DMS153 (cell line): ENCODE data around the gene FRMD4B.
A peak's percentile ranks its signal among the peaks of the same experiment; 100 is the strongest.

Source experiments
- DNase-seq: peaks from one replicate; lab custom pipeline; 2025; lab: John Stamatoyannopoulos, UW

The FRMD4B gene

DNA sequence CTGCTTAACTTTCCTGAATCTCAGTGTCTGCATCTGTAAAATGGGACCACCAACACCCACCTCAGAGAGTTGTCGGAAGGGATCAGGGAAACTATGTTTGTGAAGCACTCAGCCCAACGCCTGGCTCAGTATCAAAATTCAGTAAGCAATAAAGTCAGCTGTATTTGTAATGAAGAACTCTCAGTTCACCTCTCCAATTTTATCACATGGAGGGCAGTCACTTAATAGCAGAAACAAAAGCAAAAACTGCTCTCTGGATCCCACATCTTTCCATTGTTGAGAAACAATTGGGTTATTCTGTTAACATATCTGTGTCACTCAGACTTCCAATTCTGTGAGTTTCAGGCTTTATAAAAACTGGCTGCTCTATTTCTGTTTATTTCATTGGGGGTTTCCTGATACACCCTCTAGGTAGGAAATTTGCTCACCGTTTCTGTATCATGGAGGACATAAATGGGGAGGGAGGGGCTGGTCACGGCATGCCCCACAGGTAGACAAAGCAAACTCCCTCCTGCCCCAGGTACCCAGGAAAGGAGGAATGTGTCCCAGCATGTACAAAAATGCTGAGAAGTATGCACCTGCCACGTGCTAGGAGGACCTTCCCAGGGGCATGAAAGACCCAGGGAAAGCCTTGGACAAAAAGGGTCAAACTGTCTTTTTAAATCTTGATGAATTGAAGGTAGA is 182.1 kb downstream of the FRMD4B start:
- DNase-seq = no peak

GRCh38 chr3:69201658-69202057 is 184.2 kb downstream of the FRMD4B start:
- DNase-seq = peak; percentile 46

DNA sequence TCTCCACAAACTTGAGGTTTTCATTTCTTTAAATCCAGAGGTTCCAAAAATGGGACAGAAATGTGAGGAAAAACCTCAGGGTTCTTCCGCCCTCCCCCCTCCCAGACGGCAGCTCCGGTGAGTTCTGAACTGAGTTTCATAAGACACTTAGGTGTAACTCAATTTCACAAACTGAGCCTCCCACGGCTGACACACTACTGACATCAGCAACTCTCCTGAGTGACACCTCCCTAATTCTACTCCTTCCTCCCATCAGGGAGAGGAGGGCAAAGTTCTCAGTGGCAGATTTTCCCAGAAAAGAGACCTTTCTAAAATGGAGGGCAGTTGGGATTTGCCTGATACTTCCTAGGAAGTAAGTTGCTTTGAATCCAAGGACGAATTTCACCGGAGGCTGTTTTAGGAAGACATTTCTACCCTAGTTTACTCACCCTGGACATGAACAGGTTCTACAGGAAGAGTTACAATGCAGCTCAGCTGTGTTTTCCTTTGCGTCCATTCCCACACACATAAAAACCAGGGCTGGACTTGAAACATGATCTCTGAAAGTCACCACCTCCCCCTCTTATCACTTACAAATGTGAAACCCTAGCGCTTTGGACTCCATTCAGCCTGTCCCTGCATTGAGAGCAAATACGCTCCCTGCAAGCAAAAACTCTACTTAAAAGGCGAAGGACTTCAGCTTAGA is 185.4 kb downstream of the FRMD4B start:
- DNase-seq = peak; percentile 39

DNA sequence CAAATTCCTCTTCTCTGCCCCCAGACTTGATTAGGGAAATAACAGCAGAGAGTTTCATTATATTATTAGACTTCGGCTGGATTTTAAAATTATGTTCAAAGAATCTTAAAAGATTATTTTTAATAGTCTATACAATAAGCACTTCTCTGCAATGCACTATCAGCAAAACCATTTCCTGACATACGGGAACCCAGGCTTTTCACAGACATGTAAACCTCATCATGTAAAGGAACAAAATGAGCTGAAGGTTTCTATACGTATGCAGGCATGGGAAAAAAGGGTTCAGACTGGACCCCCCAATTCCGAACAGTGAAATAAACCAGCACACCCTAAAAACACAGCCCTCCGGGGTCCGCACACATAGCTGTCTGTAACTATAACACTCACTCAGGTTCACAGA is 185.9 kb downstream of the FRMD4B start:
- DNase-seq = no peak

DNA sequence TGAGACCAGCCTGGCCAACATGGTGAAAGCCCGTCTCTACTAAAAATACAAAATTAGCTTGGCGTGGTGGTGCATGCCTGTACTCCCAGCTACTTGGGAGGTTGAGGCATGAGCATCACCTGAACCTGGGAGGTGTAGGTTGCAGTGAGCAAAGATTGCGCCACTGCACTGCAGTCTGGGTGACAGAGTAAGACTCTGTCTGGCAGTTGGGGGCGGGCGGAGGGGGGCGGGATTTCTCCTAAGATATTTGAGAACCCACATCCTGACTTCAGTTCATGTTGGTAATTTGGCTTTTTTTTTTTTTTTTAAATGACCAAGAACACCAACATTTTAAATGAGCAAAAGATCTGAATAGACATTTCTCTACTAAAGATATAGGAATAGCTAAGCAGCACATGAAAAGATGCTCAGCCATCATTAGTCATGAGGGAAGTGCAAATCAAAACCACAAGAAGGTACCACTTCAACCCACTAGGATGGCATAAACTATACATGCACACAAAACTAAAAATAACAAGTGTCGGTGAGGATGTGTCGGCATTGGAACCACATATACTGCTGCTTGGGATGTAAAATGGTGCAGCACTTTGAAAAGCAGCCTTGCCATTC is 187.9 kb downstream of the FRMD4B start:
- no peak for DNase-seq

DNA sequence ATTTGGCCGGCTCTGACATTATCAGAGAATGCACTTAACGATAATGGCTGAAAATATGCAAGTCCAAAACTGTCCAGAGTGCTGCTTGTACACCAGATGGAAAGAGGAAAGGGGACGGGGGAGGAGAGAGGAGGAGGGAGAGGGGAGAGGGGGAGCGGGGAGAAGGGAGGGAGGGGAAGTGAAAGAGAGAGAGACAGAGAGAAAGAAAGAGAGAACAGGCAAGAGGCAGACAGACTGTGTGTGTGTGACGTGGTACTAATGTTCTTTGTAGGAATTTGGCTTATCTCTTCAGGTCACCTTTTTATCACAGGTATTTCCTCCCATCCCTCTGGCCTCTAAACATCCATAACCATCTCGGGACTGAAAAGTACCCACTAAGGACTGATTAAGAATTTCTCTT is 188.4 kb downstream of the FRMD4B start:
- no peak for DNase-seq

DNA sequence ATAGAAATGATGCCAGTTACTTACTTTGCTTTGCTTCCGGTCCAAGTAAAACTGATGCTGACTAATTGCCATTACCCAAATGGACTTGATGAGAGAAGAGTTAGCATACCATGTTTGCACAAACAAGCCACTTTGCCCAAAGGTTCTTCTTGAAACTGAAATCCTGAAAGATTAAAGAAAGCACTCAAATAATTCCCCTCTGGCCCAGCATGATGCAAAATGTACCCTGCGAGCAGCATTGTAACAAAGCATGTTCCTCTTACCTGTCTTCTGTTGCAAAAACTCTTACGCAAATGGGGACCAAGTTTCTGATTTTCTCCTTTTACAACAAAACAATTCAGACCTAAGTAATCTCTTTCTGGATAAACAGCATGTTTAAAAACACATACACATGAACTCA is 189.0 kb downstream of the FRMD4B start:
- DNase-seq = no peak

GRCh38 chr3:69194431-69195165 is 191.3 kb downstream of the FRMD4B start:
- DNase-seq = no peak

DNA sequence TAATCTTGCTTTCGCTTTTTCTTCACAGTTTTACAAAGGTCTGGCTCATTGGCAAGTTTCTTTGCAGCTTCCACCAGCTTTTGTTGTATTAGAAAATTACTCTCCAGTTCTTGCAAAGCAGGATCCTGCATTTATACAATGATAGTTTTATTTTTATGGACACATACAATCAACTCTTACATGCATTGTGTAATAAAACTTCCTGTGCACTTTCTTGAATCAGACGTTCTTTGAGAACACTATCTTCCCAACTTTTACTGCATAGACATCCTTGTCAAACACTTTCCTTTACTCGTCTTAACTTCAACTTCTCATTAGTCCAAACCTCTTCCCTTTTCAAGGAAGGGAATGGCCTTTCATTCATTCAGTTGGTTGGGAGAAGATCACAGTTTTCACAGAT is 192.1 kb downstream of the FRMD4B start:
- no peak for DNase-seq

- no peak for DNase-seq
Measured at GRCh38 chr3:69191516-69191915, 194.4 kb downstream of the FRMD4B start.

- no peak for DNase-seq
Measured at GRCh38 chr3:69189487-69189886, 196.4 kb downstream of the FRMD4B start.

- no peak for DNase-seq
Measured at GRCh38 chr3:69186575-69187093, 199.3 kb downstream of the FRMD4B start.

DNA sequence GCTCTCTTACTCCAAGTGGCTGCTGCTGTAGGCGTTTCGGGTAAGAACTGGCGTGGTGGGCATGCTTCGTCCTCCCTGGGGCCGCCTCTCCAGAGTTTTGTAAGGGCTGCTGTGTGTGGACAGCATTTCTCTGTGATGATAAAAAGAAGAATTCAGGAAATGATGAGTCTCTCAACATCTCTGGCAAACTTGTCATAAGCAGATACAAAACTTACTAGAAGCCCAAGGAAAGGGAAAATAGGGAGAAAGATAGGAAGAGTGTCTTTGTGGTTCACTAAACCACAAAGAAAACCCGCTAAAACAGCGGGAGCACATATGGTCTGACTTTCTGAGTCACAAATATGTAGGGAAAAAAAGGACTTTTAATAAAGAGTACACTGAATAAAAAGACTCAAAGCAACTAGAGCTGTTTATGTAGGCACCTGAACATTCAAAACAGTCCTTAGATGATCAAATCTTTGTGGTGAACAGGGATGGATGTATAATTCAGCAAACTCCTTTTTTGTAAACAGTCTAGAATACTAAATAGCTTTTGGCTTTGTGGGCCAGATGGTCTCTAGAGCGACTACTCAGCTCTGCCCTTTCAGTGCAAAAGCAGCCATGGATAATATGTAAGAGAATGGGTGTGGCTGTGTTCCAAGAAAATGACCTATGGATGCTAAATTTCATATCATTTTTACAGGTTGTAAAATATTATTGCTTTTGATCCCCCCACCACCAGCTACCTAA is 203.1 kb downstream of the FRMD4B start:
- no peak for DNase-seq

GRCh38 chr3:69181592-69182211 is 204.2 kb downstream of the FRMD4B start:
- DNase-seq = no peak

GRCh38 chr3:69180869-69181591 is 204.9 kb downstream of the FRMD4B start:
- no peak for DNase-seq

DNA sequence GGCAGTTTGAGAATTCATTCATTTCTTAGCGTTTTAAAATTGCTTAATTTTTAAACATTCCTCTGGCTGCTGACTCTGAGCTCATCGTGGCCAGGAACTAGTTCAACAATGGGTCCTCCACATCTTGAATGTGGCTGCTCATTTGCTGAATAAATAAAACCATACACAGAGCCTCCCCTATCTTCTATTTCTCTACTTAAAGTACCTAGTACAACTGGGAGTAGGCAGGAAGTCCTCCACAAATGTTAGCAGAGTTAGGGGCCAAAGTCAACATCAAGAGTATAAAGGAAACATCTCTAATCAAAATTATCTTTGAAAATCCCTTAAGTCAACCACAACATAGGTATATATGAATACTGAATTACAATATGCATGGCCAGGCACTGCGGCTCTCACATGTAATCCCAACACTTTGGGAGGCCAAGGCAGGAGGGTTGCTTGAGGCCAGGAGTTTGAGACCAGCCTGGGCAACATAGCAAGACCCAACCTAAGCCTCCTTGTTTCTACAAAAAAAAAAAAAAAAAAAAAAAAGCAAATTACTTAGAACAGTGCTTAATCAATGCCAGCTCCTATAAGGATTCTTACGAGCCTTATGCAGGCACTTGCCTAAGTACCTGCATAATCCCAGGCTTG is 206.0 kb downstream of the FRMD4B start:
- DNase-seq = no peak

DNA sequence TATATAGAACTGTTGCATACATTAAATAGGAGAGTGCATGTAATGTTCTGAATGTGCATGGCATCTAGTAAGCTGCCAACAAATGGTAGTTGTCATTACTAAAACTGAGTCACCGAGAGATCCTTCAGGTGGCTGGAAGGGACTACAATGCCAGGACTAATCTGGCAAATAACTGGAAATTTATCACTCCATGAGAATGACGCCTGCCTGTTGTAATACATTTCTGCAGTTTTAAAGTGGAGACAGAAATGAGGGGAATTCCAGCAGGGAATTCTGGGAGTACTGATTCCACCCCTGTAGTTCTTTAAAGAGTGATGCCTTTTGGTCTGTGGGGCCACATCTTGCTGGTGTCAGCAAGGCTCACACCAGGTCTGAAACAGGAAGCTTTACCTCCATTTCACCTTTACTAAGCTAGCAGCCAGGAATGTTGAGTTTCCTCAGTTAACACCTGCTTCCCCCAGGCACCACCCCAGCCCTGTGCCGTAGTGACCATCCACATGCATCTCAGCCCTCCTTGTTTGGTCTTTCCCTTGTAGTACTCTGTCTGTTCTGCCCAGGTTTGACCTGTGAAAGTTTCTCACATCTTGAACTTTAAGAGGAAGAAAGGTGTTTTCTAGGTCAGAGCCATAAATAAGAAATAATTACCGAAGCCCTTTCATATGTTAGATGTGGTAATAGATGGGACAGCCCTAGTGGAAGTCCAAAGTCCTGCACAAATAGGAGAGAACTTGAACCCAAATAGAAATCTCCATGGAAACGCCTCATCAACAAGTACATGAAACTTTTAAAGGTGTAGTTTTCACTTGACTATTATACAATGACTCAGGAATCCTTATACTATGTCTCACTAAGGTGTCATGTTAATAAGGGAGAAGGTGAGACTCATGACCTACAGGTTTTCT is 206.8 kb downstream of the FRMD4B start:
- DNase-seq = no peak

DNA sequence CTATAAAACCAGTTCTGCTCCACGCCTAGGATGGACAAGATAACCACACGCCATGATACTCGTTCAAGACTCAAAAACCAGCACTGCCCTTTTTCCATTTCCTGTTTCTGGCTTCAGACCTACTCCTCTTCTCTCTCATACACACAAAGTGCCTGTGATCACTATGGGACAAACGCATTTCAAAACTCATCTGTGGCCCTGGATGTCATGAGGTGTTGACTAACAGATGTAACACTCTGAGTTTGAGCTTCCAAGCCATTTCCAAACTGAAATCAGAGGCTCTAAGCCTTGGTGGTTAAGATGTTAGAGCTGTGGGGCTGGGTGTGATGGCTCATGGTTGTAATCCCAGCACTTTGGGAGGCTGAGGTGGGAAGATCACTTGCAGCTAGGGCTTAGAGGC is 207.8 kb downstream of the FRMD4B start:
- DNase-seq = no peak
